Right kidney (tissue), 1 donor: Measurements from ENCODE around the gene HERC4.
"Not testable (repeated sequence)": the region's sequence is repeated elsewhere in the genome, so short reads cannot be mapped to it uniquely, and the experiment has no call there.

Experiments used
- DNase-seq: peaks from one replicate; pipeline ENCODE4 v3.0.0-alpha.2; 2016

The HERC4 gene

GRCh38 chr10:67878133-67878532 is 196.9 kb downstream of the HERC4 start:
- no peak for DNase-seq

- not testable (repeated sequence) for DNase-seq
These were observed 197.7 kb downstream of the HERC4 start for GRCh38 chr10:67877421-67877820.

GRCh38 chr10:67875340-67876238 is 199.5 kb downstream of the HERC4 start:
- no peak for DNase-seq
